Endothelial cell of umbilical vein (primary cell): ENCODE results near the gene MB.

Experiments used
- EZH2 ChIP-seq: IDR thresholded peaks from 2 replicates; pipeline ENCODE4 v1.6.1; 2012; ENCODE audit warnings: borderline replicate concordance, low read depth, mild to moderate bottlenecking, moderate library complexity, low read length, inconsistent platforms; ENCODE audit not compliant: severe bottlenecking
- MAX ChIP-seq: IDR thresholded peaks from 2 replicates; pipeline ENCODE4 v1.6.1; 2011; ENCODE audit not compliant: insufficient read depth, insufficient read length
- POLR2A ChIP-seq: IDR thresholded peaks from 2 replicates; pipeline ENCODE4 v1.6.1; 2012; ENCODE audit warnings: low read depth, mild to moderate bottlenecking, control low read depth, low read length
- POLR2AphosphoS5 ChIP-seq: IDR thresholded peaks from 2 replicates; pipeline ENCODE4 v1.6.1; 2012; ENCODE audit warnings: low read depth, mild to moderate bottlenecking, control low read depth, low read length, moderate library complexity; ENCODE audit not compliant: insufficient read depth
- TF ChIP-seq, protein P1 (sequence below), 2 donors: IDR thresholded peaks; 1 replicate in 1 of 2; 2 replicates in 1 of 2; pipeline ENCODE4 v1.5.1; 2011; ENCODE audit warnings: low read length in 2 of 2, mild to moderate bottlenecking in 2 of 2, moderate library complexity in 2 of 2, control low read depth in 1 of 2, inconsistent platforms in 1 of 2, low read depth in 1 of 2; ENCODE audit not compliant: insufficient read depth in 1 of 2; ENCODE audit errors: extremely low read depth in 1 of 2

- TF ChIP-seq, protein P1, sequence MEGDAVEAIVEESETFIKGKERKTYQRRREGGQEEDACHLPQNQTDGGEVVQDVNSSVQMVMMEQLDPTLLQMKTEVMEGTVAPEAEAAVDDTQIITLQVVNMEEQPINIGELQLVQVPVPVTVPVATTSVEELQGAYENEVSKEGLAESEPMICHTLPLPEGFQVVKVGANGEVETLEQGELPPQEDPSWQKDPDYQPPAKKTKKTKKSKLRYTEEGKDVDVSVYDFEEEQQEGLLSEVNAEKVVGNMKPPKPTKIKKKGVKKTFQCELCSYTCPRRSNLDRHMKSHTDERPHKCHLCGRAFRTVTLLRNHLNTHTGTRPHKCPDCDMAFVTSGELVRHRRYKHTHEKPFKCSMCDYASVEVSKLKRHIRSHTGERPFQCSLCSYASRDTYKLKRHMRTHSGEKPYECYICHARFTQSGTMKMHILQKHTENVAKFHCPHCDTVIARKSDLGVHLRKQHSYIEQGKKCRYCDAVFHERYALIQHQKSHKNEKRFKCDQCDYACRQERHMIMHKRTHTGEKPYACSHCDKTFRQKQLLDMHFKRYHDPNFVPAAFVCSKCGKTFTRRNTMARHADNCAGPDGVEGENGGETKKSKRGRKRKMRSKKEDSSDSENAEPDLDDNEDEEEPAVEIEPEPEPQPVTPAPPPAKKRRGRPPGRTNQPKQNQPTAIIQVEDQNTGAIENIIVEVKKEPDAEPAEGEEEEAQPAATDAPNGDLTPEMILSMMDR (IDR thresholded peaks at IDR 0.05; ENCODE audit: extremely low read depth in 1 of 2, insufficient read depth in 1 of 2, low read depth in 1 of 2, low read length in 2 of 2): no peak
- TF ChIP-seq MAX (no peak), POLR2A (no peak), EZH2 (no peak), POLR2AphosphoS5 (no peak)
These were observed 39.2 kb upstream of the MB start for GRCh38 chr22:35656284-35656752.
